DMS53 (cell line): ENCODE results near the gene HYI.

Experiments used
- DNase-seq: peaks from one replicate; lab custom pipeline; 2025; lab: John Stamatoyannopoulos, UW

HYI gene

DNA sequence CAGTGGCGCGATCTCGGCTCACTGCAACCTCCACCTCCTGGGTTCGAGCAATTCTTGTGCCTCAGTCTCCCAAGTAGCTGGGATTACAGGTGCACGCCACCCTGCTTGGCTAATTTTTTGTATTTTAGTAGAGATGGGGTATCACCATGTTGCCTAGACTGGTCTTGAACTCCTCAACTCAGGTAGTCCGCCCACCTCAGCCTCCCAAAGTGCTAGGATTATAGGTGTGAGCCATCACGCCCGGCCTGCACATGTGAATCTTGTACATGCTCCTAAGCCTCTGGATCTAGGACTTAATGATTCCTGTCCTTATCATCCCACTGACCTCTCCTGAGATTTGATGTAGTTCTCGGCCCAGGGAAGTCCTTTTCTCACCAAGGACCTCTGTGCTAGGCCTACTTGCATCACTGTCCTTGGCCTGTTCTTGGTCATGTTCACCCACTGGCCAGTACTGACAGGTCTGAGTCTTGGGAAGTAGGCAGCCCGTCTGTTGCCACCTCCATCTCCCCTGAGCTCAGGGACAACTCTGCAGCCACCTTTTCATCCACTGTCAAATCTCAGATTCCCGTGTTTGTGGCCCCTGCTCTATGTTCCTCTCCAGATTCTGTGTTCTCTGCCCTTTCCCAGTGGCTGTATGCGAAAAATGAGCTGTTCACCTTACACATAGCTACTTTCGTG, 9.4 kb downstream of the HYI start:
- no peak for DNase-seq

DNA sequence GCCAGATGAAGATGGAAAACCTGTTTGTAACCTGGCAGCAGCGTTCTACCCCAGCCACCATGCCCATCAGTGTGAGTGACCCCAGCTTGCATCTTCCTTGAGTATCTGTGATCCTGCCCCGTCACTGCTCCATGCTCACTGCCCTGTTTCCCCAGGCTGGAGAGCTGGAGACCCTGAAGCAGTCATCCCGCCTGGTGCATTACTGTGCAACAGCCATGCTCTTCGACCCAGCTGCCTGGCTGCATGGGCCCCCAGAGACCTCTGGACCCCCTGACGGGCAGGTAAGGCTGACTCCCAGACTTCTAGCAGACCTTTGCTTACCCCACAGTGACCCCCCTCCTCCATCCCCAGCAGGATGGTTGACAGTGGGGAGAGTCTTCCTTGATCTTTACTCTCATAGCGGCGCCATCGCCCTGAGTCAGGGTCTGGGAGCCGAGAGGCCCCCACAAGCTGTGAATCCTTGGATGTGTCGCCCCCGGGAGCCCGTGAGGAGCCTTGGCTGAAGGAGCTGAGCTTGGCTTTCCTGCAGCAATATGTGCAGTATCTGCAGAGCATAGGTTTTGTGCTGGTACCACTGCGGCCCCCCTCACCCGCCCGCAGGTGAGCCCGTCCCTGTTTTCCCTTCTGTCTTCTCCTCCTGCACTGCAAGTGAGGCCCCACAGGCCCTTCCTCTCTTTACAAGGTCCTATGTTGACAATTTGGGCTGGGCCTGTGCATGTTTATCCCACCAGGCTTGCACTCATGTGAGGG, 10.4 kb downstream of the HYI start:
- DNase-seq: no peak

DNA sequence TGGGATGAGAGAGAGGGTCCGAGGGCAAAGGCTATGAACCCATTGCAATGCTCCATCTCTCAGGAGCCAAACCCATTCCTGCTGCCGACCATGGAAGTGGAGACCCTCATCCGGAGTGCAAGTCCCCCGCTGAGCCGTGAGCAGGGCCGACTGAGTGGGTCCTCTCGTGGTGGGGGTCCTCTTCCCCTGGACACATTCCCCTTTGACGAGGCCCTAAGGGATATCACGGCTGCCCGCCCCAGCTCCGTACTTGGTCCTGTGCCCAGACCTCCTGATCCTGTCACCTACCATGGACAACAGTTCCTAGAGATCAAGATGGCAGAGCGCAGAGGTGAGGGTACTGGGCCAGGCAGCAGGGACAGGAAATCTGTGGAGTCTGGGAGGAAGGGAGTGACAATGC, 11.0 kb downstream of the HYI start:
- DNase-seq: no peak

DNA sequence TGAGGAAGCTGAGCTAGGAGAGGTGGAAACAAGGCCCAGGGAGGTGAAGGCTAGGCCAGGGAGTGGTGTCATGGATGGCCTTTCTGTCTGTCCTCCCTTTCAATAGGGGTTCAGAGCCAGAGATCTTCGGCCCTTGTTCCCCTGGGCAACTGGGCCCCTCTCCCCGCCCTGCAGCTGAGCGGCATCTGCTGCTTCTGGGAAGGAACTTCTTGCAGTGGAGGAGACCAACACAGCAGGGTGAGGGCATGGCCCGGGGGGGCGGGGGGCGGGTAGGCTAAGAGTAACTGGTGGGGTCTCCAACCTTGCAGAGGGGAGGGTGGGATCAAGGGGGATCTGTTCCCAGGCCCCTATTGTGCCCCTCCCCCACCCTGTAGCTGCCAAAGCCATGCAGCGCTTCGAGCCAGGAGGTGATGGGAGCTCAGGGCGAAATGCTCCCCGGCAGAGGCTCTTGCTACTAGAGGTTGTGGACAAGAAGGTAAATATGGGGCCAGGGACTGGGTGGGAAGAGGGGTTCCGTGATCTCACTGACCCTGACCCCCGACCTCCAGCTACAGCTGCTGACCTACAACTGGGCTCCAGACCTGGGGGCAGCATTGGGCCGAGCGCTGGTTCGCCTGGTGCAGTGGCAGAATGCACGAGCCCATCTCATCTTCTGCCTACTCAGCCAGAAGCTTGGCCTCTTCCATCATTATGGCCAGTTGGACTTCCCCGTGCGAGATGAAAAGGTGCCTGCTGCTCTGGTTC, 11.7 kb downstream of the HYI start:
- no peak for DNase-seq

DNA sequence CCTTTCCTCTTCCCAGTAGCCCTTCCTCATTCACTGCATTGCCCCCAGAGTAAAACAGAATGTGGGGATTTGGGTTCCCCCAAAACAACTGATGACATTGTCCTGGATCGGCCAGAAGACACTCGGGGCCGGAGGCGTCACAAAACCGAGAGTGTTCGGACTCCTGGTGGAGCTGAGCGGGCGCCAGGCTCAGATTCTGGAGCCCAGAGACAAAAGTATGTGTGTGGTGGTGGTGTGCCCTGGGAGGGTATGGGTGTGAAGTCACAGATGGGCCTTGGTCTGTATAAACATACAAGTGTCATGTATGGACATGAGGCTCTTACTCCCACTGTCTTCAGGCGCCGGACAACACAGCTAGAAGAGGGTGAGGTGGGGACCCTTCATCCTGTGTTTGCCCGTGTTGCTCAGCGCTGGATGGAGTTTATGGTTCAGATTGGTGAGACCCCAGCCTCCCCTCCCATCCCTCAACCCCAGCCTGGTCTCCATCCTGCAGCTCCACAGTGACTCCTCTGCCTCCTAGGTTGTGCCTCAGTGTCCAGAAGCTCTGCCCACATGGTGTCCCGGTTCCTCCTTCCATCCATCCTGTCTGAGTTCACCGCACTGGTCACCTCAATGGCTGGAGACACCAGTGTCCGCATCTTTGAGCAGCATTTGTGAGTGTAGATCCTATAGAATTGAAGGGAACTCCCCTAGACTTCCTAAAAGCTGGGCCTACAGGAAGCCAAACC, 12.4 kb downstream of the HYI start:
- DNase-seq: no peak

DNA sequence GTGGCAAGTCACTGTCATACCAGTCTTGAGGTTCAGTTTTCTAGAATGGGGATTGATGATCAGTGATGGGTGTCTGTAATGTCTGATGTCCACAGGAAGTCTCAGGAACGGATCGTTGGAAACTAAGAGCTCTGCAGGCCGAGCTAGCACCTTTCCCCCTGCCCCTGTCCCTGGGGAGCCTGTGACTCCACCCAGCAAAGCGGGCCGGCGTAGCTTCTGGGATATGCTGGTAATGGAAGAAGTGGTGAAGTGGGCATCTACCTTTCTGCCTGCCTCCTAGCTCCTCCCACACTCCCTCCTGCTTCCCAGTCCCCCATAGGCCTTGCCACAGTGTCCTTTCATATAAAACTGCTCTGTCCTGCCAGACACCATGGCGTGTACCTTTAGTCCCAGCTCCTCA, 13.4 kb downstream of the HYI start:
- peak; percentile 65 for DNase-seq

DNA sequence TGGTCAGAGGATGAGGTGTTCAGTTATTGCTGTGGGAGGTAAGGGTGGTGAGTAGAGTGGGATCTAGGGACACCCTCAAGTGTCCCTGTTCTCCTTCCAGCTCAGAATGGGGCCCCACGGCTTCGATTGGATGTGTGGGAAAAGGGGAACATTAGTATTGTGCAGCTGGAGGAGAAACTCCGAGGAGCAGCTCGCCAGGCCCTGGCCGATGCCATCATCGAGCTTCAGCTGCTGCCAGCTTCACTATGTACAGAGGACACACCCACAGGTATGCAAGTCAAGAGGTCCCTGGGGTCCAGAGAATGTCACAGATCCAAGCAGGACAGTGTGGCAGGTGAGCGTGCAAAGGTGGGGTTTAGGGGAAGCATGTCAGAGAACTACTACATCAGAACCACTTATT, 13.9 kb downstream of the HYI start:
- no peak for DNase-seq

DNA sequence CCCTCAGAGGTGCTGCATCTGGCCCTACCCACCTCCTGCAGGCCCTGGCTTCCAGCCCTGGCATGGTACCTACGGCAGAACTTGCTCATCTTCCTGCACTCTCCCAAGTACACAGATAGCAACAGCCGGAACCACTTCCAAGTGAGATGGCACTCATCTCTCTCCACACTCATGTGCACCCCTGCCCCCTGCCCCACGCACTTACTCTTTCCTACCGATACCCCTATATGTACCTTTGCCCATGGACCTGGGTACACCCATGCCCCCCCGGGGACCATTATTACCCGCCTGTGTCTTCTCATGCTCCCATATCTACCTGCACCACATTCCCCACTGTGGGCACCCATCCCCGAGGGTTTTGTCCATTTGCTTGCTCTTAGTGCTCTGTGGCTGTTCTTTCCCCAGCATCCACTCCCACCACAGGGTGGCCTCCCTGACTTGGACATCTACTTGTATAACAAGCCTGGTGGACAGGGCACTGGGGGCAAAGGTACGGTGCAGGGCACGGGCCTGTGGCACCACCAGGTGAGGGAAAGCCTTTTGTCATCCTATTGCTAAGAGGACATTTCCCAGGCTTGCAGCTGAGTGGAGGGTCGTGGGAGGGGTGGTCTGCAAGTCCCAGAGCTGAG, 14.7 kb downstream of the HYI start:
- peak; percentile 51 for DNase-seq

DNA sequence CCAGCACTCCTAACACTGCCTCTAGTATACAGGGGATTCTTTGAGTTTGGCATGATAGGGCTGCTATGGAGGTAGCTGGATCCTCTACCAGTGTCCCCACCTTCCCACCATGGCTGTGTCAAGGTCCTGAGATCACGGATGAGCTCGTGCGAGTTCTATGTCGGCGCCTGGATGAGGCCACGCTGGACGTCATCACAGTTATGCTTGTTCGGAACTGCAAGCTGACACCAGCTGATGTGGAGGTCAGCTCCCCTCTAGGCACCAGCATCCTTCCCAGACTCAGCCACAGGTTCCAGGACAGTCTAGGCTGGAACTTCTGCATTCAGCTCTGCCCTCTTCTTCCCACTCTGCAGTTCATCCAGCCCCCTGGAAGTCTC, 15.2 kb downstream of the HYI start:
- no peak for DNase-seq

DNA sequence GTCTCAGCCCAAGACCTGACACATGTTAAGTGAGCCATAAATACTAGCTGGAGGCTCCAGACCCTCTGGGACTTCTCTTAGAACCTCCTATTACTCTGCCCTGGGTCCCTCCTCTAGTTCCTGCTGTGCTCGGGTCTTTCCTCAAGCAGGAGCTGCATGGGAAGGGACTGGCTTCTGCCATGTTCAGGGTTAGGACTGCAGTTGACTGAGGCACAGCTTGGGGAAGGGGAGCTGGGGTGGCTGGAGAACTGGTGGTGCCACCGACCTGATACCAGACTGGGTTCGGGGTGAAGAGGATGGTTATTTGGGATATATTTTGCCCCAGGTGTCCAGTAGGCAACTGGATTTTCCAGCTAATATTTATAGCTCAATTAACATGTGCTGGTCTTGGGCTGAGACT, 15.7 kb downstream of the HYI start:
- no peak for DNase-seq

DNA sequence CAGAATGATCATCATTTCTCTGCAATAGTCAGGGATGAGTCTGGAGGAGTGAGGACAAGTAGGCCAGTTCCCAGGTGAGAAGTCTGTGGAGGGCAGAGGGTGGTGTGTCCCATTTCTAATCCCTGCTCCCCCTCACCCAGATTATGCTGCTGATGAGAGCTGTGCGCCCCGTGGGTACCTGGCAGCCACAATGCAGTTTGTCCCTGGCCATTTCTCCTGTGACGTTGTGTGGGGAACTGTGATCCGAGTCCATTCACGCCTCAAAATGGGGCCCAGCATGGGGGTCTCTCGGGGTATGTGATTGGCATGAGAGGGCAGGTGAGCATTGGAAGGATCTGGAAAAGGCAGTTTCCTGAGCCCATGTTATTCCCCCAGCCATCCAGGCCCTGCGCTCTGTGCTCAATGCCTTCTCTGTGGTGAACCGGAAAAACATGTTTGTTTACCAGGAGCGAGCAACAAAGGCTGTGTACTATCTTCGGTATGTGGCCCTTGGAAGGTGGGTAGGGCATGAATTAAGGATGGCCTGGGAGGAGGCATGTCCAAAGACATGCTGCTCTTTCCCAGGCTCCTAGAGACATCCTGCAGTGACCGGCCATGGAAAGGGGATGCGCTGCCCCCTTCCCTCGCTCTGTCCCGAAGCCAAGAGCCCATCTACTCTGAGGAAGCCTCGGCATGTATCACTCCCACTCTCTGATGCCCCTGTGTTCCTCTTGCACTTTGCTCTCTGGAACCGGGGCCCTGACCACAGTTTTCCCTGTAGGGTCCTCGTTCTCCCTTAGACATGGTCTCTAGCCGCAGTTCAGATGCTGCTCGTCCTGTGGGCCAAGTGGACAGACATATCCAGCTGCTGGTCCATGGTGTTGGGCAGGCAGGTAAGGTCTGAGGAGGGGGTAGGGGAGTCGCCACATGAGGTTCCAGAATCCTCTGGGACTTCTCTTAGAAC, 16.4 kb downstream of the HYI start:
- no peak for DNase-seq

DNA sequence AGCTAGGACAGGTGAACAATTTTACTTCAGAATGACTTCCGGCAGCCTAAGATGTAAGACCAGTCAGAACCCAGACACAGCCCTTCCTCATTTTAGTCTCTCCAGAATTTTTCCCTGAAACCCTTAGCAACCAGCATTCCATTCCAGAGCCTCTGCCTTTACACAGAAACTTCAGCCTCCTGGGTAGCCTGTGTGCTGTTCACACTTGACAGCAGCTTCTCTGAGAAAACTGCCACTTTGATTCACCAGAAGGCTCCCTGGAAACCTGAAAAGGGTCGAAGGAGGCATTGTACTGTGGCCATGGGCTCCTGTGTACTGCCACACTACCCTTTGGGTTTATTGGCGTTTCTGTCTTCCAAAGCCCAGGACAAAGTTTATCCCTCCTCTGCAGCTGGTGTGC, 17.4 kb downstream of the HYI start:
- DNase-seq: no peak

DNA sequence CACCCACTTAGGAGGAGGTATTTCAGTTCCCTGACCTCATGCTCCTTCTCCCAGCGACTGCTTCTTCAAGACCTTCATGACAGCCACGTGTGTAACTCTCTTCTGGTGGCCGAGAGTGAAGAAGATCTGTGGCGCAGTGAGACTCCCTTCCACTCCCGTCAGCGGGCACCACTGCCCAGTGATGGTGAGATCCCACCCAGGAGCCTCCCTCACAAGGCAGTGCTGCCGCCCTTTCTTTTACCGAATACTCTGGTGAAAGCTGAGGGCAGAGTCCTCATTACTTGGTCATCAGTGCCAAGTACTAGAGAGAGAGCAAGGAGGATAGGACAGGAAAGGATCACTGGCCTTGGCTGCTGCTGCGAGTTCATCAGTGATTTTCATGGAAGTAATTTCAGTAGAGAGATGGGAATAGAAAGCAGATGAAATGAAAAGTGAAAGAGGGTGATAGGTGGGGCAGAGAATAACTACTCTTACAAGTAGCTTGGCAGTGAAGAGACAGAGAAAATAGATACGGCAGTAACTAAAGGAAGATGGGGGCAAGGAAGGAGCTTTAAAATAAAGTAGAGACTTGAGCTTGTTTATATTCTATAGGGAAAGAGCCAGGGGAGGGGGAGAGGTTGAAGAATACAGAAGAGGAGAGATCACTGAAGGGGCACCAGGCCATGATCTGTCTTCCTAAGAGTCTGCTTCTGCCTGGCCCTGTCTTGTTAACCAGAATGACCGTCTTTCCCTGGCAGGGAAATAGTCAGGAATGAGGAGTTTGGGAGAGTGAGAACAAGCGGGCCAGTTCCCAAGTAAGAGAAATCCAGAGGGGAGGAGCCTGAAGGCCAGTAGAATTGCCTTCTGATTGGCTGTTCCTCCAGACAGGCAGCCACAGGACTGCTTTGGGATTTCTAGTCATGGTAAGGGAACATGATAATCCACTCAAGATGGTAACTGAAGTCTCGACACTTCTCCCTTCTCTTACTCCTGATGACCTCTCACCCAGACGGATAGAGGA, 18.3 kb downstream of the HYI start:
- DNase-seq: no peak

DNA sequence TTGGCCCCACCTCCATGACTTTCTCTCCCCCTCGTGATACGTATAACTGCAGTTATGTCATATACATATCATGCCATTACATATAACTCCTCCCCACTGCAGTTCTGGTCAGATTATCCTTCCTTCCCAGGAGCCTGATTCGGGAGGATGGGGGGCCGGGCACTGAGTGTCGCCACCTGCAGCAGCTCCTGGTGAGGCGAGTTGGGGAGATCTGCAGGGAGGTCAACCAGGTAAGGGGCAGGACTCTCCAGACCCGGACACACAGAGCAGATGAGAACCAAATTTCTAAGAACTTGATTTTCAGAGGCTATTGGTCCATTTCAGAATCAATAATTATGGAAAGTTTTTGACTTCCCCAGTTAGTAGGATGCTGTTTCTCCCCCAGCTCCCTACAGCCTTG, 19.5 kb downstream of the HYI start:
- no peak for DNase-seq

DNA sequence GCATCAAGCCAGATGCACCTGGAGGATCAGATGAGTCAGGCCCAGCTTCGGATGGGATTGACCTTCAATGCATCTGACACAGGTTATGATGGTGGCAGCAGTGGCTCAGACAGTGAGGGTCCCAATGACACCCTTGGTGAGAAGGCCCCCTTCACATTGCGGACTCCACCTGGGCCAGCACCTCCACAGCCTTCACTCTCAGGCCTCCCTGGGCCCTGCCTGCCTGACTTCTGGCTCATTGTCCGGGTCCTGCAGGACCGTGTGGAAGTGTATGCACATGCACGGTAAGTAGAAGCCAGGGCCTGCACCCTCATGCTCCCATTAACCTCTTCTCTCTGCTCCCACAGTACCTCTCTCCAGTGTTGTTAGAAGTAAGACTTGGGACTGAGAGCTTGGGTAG, 20.8 kb downstream of the HYI start:
- DNase-seq: no peak

DNA sequence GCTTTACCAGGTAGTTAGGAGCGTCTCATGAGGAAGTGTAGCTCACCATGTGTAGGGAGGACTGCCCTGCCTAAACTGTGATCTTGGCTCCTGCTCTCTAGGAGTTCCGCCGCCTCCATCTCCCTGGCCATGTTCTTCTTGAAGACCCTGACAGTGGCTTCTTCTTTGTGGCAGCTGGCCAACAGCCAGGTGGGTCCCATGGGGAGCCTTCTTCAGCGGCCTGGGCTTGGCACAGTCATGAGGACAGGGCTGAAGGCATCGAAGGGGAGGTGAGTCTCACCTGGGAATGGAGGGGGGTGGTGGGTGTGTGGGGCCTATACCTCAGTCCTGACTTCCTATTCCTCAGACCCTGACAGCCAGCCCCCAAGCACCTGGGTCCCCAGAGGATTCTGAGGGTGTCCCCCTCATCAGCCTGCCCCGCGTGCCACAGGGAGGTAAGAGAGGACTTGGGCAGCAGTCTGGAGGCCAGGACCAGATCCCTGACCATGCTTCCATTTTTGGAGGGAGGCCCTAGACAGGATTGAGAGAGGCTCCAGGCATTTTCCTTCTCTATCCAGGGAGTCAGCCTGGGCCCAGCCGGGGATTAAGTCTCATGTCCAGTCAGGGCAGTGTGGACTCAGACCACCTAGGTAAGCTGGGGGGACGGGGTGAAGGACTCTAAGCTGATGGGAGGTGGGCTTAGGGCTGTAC, 21.4 kb downstream of the HYI start:
- no peak for DNase-seq

DNA sequence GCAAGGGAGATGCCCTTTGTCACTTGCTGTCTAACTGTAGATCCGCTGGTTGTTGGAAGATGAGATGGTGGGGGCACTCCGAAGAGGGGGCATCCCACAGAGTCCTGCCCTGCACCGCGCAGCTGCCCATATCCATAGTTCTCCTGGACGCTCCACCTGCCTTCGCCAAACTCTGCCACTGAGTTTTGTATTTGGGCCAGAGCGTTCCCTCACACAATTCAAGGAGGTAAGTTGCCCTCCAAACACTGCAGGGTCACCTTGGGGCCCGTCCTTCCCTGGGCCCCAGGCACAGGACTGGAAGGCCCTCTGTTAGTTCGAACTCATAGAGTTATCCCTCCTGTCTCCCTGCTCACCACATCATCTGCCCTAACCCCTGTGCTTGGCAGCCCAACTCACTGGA, 22.1 kb downstream of the HYI start:
- DNase-seq: no peak

DNA sequence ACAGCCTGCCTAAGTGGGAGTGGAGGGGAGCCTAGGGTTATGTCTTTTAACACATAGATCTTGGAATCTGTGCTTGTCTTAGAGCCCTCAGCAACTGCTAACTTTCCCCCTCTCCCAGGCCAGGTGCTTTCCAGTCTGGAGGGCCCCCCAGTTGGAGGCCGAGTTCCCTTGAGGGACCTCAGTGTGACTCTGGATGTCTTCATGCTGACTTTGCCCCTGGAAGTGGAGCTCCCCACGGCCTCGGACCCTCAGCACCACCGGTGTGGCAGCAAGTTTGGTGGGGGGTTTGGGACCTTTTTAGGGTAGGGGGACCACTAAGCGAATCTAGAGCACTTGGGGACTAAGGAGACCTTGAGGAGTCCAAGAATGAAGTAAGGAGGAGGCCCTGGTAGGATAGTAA, 22.9 kb downstream of the HYI start:
- no peak for DNase-seq

DNA sequence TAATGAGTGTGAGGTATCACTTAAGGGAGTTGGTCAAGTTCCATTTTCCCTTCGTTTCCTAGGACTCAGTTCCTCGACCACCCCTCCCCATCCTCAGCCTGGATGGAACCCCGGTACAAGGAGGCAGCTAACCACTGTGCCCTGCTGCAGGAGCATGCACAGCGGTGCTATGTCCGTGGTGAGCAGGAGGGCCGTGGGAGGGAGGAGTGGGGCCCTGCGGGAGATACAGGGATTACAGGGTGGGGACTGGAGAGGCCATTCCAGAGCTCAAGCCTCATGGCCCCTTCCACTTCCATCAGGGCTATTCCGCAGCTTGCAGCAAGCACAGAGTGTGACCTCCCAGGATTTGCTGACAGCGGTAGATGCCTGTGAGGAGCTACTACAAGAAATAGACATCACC, 25.8 kb downstream of the HYI start:
- no peak for DNase-seq
